ENCODE measurements around the gene PCSK5. TPM values are rescaled to one million over a fixed set of nuclear protein-coding genes. Genes with fewer than 3 reads are reported as not detected.

The PCSK5 gene
- total RNA-seq, 6 experiments from 2014 or later = 1.4 to 5.8 (median 3.5) TPM

DNA sequence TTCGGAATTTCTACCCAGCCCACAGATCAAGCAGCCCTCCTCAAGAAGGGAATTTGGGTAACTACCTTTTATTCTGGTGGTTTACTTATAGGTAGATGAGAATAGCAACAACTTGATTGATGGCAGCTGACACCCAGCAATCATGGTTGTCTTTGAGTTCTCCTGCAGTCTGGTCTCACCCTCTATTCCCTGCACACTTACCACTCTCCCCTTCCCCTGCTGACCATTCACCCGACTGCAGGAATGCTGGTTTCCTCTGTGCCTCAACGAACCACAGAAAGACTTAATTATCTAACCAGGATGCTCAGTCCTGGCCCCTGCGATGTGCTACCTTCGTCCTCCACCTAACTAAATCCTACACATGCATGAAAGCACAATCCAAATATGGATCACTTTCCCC, 260.8 kb downstream of the PCSK5 start:
- Histone ChIP-seq H3K9me3 (no peaks in the 10 kb centered on the region), H3K36me3 (no peaks in the 10 kb centered on the region), H3K27me3 (no peaks in the 10 kb centered on the region), H3K27ac (no peak overlapping the region), H3K4me1 (peaks cover 0 to 7% (median 0%) of the 10 kb centered on the region in 4 donors), H3K4me3 (no peak overlapping the region)
- DNase-seq (no peak), ATAC-seq (no peak)
- TF ChIP-seq POLR2A (IDR thresholded peaks at IDR 0.05) = no peak
- TF ChIP-seq, protein P1, sequence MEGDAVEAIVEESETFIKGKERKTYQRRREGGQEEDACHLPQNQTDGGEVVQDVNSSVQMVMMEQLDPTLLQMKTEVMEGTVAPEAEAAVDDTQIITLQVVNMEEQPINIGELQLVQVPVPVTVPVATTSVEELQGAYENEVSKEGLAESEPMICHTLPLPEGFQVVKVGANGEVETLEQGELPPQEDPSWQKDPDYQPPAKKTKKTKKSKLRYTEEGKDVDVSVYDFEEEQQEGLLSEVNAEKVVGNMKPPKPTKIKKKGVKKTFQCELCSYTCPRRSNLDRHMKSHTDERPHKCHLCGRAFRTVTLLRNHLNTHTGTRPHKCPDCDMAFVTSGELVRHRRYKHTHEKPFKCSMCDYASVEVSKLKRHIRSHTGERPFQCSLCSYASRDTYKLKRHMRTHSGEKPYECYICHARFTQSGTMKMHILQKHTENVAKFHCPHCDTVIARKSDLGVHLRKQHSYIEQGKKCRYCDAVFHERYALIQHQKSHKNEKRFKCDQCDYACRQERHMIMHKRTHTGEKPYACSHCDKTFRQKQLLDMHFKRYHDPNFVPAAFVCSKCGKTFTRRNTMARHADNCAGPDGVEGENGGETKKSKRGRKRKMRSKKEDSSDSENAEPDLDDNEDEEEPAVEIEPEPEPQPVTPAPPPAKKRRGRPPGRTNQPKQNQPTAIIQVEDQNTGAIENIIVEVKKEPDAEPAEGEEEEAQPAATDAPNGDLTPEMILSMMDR (IDR thresholded peaks at IDR 0.05) = no peak
- intact Hi-C loops (cut with DNase I) = no loop called here
- 63% methylated on average over 4 of the region's 5 CpGs for WGBS (ENCODE audit: insufficient coverage, low coverage, low lambda C conversion rate, missing lambda C conversion rate)

DNA sequence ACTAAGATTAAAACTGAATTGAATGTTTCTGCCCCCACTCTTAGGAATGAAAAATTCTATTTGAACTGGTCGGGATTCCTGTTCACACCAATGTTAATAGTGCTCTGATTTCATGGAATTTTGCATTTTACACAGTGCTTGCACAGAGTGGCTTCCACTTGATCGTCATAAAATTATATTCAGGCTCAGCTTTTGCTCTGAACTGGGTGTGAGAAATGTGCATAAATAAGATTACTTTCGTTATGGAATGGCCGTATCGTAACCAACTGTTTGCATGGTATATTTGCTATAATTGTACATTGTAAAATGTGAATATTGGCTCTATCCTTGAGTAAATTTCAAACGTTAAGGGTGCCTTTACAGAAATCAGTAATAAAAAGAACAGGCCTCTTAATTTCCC, 262.9 kb downstream of the PCSK5 start:
- Histone ChIP-seq H3K4me1 (peaks cover 0 to 7% (median under 1%) of the 10 kb centered on the region in 4 donors), H3K27me3 (no peaks in the 10 kb centered on the region), H3K4me3 (no peak overlapping the region), H3K27ac (no peak overlapping the region), H3K36me3 (no peaks in the 10 kb centered on the region), H3K9me3 (no peaks in the 10 kb centered on the region)
- no peak for TF ChIP-seq POLR2A (IDR thresholded peaks at IDR 0.05)
- TF ChIP-seq, protein P1 (IDR thresholded peaks at IDR 0.05) = no peak
- intact Hi-C loops (cut with DNase I) = no loop called here
- no peak for ATAC-seq
- no peak for DNase-seq
- WGBS (ENCODE audit: insufficient coverage, low coverage, low lambda C conversion rate, missing lambda C conversion rate) = 88% methylated on average over 6 of the region's 6 CpGs

DNA sequence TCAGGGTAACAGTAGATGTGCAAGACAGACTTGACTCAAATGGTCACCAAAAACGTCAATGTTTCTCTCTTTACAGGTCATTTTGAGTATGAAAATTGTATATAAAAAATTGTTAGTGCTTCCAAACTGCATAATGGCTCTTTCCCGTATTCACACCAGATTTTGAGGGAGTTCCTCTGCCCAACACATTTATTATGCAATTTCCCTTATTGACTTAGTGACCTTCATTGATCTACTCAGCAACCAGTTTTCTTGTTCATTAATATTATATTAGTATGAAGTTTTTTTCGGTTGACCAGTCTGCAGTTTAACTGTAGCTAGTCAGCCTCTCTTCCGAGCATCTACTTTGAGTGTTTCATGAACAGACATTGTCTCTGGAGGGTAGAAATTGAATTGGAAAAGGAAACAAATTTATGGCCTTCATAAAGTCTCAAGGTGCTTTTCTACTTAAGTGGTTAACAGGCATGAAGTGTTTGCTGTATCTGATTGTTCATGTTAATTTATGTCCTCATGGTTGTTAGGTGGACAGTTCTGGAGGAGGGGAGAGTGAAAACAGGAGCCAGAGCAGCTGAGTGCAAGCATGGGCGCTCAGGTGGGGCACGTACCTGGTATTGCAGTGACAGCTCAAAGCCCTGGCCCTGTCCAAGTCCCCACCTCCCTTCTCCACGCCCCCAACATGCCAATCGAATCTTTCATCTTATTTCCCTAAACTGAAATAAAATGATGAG, 263.6 kb downstream of the PCSK5 start:
- Histone ChIP-seq H3K36me3 (no peaks in the 10 kb centered on the region), H3K9me3 (no peaks in the 10 kb centered on the region), H3K4me3 (no peak overlapping the region), H3K27me3 (no peaks in the 10 kb centered on the region), H3K4me1 (peaks cover 0 to 15% (median 4%) of the 10 kb centered on the region in 4 donors), H3K27ac (no peak overlapping the region)
- ATAC-seq (peak in 3 of 4 donors; percentile 55 to 70 (median 64)), DNase-seq (no peak)
- intact Hi-C loops (cut with DNase I) = no loop called here
- TF ChIP-seq POLR2A (IDR thresholded peaks at IDR 0.05) = no peak
- TF ChIP-seq, protein P1 (IDR thresholded peaks at IDR 0.05) = no peak
- 58% methylated on average over 6 of the region's 8 CpGs for WGBS (ENCODE audit: insufficient coverage, low coverage, low lambda C conversion rate, missing lambda C conversion rate)

DNA sequence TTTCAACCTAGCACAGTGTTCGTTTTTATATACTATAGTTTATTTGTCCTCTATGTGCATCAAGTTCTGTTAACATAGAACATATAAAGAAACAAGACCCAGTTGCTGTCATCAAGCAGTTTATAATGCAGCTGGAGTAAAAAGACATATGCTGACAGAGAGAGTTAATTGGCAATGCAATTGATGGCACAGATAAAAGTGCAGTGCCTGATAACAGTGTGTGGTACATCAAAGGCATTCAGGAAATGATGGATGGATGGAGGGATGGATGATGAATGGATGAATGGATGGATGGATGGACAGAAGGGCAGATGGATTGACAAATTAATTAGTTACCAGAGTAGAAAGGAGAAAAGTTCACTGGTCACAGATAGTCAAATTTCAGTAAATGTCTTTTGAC, 264.9 kb downstream of the PCSK5 start:
- ATAC-seq = no peak
- no peak for TF ChIP-seq POLR2A (IDR thresholded peaks at IDR 0.05)
- TF ChIP-seq, protein P1 (IDR thresholded peaks at IDR 0.05) = no peak
- Histone ChIP-seq H3K36me3 (no peaks in the 10 kb centered on the region), H3K4me3 (no peak overlapping the region), H3K27ac (no peak overlapping the region), H3K27me3 (no peaks in the 10 kb centered on the region), H3K9me3 (no peaks in the 10 kb centered on the region), H3K4me1 (peaks cover 0 to 21% (median 4%) of the 10 kb centered on the region in 4 donors)
- DNase-seq = no peak
- 67% methylated on average over 1 of the region's 1 CpG for WGBS (ENCODE audit: insufficient coverage, low coverage, low lambda C conversion rate, missing lambda C conversion rate)
- intact Hi-C loops (cut with DNase I) = no loop called here

Data from right lobe of liver (tissue), 6 donors.